Epidermal melanocyte (primary cell): ENCODE data around the gene IPO5.

Experiments
- DNase-seq: peaks from one replicate; pipeline ENCODE4 v3.0.0; 2011; ENCODE audit warnings: low spot score; ENCODE audit not compliant: insufficient read length

IPO5 gene

GRCh38 chr13:98055623-98056022 is 102.1 kb downstream of the IPO5 start:
- DNase-seq = no peak

- DNase-seq = no peak
Observed at GRCh38 chr13:98056839-98057410, 103.5 kb downstream of the IPO5 start.

GRCh38 chr13:98059276-98059675 is 105.8 kb downstream of the IPO5 start:
- no peak for DNase-seq

- no peak for DNase-seq
Observed at GRCh38 chr13:98060282-98060681, 106.8 kb downstream of the IPO5 start.

GRCh38 chr13:98065468-98065867 is 112.0 kb downstream of the IPO5 start:
- no peak for DNase-seq

- DNase-seq = no peak
Observed at GRCh38 chr13:98066636-98067035, 113.2 kb downstream of the IPO5 start.

GRCh38 chr13:98068521-98068920 is 115.0 kb downstream of the IPO5 start:
- no peak for DNase-seq

GRCh38 chr13:98069985-98070384 is 116.5 kb downstream of the IPO5 start:
- no peak for DNase-seq

- DNase-seq = no peak
Observed at GRCh38 chr13:98071316-98071715, 117.8 kb downstream of the IPO5 start.

GRCh38 chr13:98072476-98072875 is 119.0 kb downstream of the IPO5 start:
- DNase-seq = no peak
